Bronchial epithelial cell (primary cell): ENCODE results near the gene KLF3. TPM values are rescaled to one million over a fixed set of nuclear protein-coding genes. Genes with fewer than 3 reads are reported as not detected.

Source experiments
- DNase-seq: peaks from one replicate; pipeline ENCODE4 v3.0.0-alpha.2; 2010; ENCODE audit warnings: low read depth
- FAIRE-seq: peaks from 2 replicates; lab custom pipeline; 2011; peaks lifted over from hg19 to GRCh38; lab: Jason Lieb, UNC
- H3K27me3 ChIP-seq: 2 replicates; pipeline ENCODE4 v1.5.1; 2011; ENCODE audit warnings: low read length; ENCODE audit not compliant: control insufficient read depth, insufficient read depth
- H3K36me3 ChIP-seq: 2 replicates; pipeline ENCODE4 v1.5.1; 2011; ENCODE audit warnings: low read length; ENCODE audit not compliant: control insufficient read depth, insufficient read depth
- H3K4me3 ChIP-seq: 2 replicates; pipeline ENCODE4 v1.5.1; 2011; ENCODE audit warnings: mild to moderate bottlenecking, low read depth, low read length, control low read depth
- CTCF ChIP-seq: IDR thresholded peaks from 2 replicates; pipeline ENCODE4 v1.5.1; 2011; ENCODE audit warnings: mild to moderate bottlenecking, moderate library complexity, low read length, control low read depth, inconsistent platforms; ENCODE audit not compliant: insufficient read depth, severe bottlenecking
- total RNA-seq: library from RNA; depleted of rRNA; stranded (reverse); fragments of >200 nt; gene quantifications from 2 replicates; pipeline ENCODE4 v1.2.1, GENCODE V29; 2014

KLF3 gene
- total RNA-seq, 1 donor from 2014 or later, result 33.4 TPM

- no peak for DNase-seq
- no peak for TF ChIP-seq CTCF
- no peaks in the 10 kb centered on the region for H3K27me3 ChIP-seq
- no peak for FAIRE-seq
- peak overlapping the region; percentile 91 for H3K4me3 ChIP-seq
- no peaks in the 10 kb centered on the region for H3K36me3 ChIP-seq
Measured at GRCh38 chr4:38664706-38665401, 855 bp downstream of the KLF3 start.

GRCh38 chr4:38665551-38666411, 1.8 kb downstream of the KLF3 start:
- Histone ChIP-seq H3K36me3 (no peaks in the 10 kb centered on the region), H3K4me3 (peak overlapping the region; percentile 91), H3K27me3 (no peaks in the 10 kb centered on the region)
- DNase-seq (no peak), FAIRE-seq (no peak)
- no peak for TF ChIP-seq CTCF

GRCh38 chr4:38666766-38667084, 2.7 kb downstream of the KLF3 start:
- Histone ChIP-seq H3K27me3 (no peaks in the 10 kb centered on the region), H3K4me3 (peak overlapping the region; percentile 91), H3K36me3 (no peaks in the 10 kb centered on the region)
- FAIRE-seq (no peak), DNase-seq (no peak)
- TF ChIP-seq CTCF, result no peak

- no peak for TF ChIP-seq CTCF
- H3K27me3 ChIP-seq, result no peaks in the 10 kb centered on the region
Measured at GRCh38 chr4:38667085-38667893, 3.3 kb downstream of the KLF3 start.

GRCh38 chr4:38668203-38668971, 4.4 kb downstream of the KLF3 start:
- FAIRE-seq, result no peak
- no peak for DNase-seq
- TF ChIP-seq CTCF, result no peak

More at GRCh38 chr4:38667085-38667893, 3.3 kb downstream of the KLF3 start:
- Histone ChIP-seq H3K4me3 (peak overlapping the region; percentile 91), H3K36me3 (no peaks in the 10 kb centered on the region)
- DNase-seq (peak; percentile 100), FAIRE-seq (peak; percentile 98)

More at GRCh38 chr4:38668203-38668971, 4.4 kb downstream of the KLF3 start:
- H3K4me3 ChIP-seq, result no peak overlapping the region
- H3K36me3 ChIP-seq, result no peaks in the 10 kb centered on the region
- no peaks in the 10 kb centered on the region for H3K27me3 ChIP-seq
